Measurements from ENCODE around the gene CCNA2.

Gene CCNA2

DNA sequence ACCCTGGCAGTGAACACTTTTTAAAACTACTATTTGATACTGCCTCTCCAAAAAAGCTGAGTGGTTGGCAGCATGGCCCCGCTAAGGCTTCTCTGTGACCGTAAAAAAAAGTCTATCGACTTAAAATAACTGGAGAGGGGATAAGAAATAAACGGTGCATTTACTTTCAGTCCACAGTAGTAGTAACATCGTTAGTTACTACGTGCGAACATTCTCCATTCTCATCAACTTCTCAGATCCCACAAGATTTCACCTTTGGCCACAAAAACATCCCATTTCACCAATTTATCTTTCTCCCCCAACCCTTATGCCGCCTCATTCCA, 23.1 kb downstream of the CCNA2 start:
- Histone ChIP-seq H3K9me3 (ENCODE audit: low read length) (no peaks in the 10 kb centered on the region), H3K4me3 (ENCODE audit: low read depth, low read length, poor library complexity, severe bottlenecking) (peak overlapping the region; percentile 80), H3K36me3 (ENCODE audit: insufficient read depth, low read length) (peaks cover 31% of the 10 kb centered on the region), H4K20me1 (ENCODE audit: insufficient read depth, low read length) (no peaks in the 10 kb centered on the region), H3K27ac (ENCODE audit: low read depth, low read length, poor library complexity, severe bottlenecking) (peak overlapping the region; percentile 77), H3K9me2 (ENCODE audit: low read depth, low read length) (no peaks in the 10 kb centered on the region), H3F3A (ENCODE audit: insufficient read depth, low read length) (no peaks in the 10 kb centered on the region), H3K4me1 (ENCODE audit: insufficient read depth, low read length, severe bottlenecking) (peaks cover 27% of the 10 kb centered on the region), H3K4me2 (ENCODE audit: low read length) (peak overlapping the region; percentile 91), H2AFZ (ENCODE audit: low read length) (no peak overlapping the region), H3K79me2 (ENCODE audit: insufficient read depth, low read length) (peaks cover 20% of the 10 kb centered on the region), H3K27me3 (ENCODE audit: insufficient read depth, low read length) (no peaks in the 10 kb centered on the region), H3K9ac (ENCODE audit: low read length) (peak overlapping the region; percentile 86)
- no peak for TF ChIP-seq EZH2 (IDR thresholded peaks at IDR 0.05; ENCODE audit: borderline replicate concordance, low read length)
- TF ChIP-seq, protein P1, sequence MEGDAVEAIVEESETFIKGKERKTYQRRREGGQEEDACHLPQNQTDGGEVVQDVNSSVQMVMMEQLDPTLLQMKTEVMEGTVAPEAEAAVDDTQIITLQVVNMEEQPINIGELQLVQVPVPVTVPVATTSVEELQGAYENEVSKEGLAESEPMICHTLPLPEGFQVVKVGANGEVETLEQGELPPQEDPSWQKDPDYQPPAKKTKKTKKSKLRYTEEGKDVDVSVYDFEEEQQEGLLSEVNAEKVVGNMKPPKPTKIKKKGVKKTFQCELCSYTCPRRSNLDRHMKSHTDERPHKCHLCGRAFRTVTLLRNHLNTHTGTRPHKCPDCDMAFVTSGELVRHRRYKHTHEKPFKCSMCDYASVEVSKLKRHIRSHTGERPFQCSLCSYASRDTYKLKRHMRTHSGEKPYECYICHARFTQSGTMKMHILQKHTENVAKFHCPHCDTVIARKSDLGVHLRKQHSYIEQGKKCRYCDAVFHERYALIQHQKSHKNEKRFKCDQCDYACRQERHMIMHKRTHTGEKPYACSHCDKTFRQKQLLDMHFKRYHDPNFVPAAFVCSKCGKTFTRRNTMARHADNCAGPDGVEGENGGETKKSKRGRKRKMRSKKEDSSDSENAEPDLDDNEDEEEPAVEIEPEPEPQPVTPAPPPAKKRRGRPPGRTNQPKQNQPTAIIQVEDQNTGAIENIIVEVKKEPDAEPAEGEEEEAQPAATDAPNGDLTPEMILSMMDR (IDR thresholded peaks at IDR 0.05; ENCODE audit: low read length) = no peak

DNA sequence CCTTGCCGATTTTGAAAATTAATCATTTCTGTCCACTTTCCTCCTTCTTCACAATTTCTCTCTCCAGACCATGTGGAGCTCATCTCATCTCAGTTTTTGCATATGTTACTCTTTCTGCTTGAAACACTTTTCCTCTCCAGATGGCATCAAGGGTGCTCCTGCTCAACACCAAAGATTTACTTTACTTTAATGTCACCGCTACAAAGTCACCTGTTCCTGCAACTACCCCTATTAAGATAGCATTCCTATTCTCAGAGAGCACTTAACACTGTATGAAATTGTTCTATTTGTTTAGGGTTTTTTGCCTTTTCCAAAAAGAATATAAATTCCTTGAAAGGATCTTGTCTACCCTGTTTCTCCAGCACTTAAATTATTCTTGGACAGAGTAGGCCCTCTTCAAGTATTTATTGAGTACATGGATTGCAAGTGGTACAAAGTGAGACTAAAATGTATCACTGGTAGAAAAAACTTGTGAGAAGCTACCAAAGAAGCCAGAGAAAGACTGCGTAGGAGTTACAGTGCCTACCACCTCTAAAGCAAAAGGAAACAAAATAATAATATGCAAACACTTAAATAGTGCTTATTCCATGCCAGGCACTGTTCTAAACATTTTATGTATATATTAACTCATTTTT, 23.7 kb downstream of the CCNA2 start:
- peaks cover 20% of the 10 kb centered on the region for H3K79me2 ChIP-seq (ENCODE audit: insufficient read depth, low read length)
- H3F3A ChIP-seq (ENCODE audit: insufficient read depth, low read length) = no peaks in the 10 kb centered on the region
- H3K27me3 ChIP-seq (ENCODE audit: insufficient read depth, low read length) = no peaks in the 10 kb centered on the region
- no peaks in the 10 kb centered on the region for H3K9me2 ChIP-seq (ENCODE audit: low read depth, low read length)
- H3K4me3 ChIP-seq (ENCODE audit: low read depth, low read length, poor library complexity, severe bottlenecking) = peak overlapping the region; percentile 80
- no peaks in the 10 kb centered on the region for H4K20me1 ChIP-seq (ENCODE audit: insufficient read depth, low read length)
- no peak for TF ChIP-seq EZH2 (IDR thresholded peaks at IDR 0.05; ENCODE audit: borderline replicate concordance, low read length)
- TF ChIP-seq, protein P1 (IDR thresholded peaks at IDR 0.05; ENCODE audit: low read length) = no peak
- H3K27ac ChIP-seq (ENCODE audit: low read depth, low read length, poor library complexity, severe bottlenecking) = no peak overlapping the region
- peak overlapping the region; percentile 91 for H3K4me2 ChIP-seq (ENCODE audit: low read length)
- H3K9ac ChIP-seq (ENCODE audit: low read length) = no peak overlapping the region; the same call in 1 of the 2 replicates
- H3K9me3 ChIP-seq (ENCODE audit: low read length) = no peaks in the 10 kb centered on the region
- H3K4me1 ChIP-seq (ENCODE audit: insufficient read depth, low read length, severe bottlenecking) = peaks cover 29% of the 10 kb centered on the region
- peak overlapping the region; percentile 75; the same call in 1 of the 2 replicates for H2AFZ ChIP-seq (ENCODE audit: low read length)
- peaks cover 25% of the 10 kb centered on the region for H3K36me3 ChIP-seq (ENCODE audit: insufficient read depth, low read length)

DNA sequence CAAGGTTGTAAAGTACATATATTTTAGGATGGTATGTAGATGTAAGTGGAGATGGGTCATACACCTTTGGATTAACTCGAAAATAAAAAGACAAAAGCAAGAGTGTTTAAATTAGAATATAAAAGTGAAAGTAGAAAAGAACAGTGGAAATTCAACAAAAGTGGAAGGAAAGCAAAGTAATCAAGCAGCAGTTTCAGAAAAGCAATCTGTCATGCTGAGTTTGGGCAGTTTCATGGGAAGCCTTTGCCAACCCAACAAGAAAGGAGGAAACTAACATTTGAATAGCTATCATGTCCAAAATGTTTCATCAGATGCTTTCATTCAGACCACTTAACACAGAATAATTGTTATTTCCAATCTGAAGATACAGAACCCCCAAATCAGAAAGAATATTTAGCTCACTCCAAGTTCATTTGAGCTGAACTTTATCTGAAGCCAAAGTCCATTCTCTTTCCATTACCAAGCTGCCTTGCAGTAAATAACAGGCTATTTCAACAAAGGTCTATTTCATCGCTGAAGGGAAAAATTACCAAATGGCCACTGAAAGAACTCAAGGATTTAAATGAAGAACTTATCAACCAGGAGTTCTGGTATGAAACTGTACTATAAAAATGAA, 24.4 kb downstream of the CCNA2 start:
- H3K4me1 ChIP-seq (ENCODE audit: insufficient read depth, low read length, severe bottlenecking) = peaks cover 29% of the 10 kb centered on the region
- no peaks in the 10 kb centered on the region for H3K9me3 ChIP-seq (ENCODE audit: low read length)
- no peaks in the 10 kb centered on the region for H3K9me2 ChIP-seq (ENCODE audit: low read depth, low read length)
- H3K9ac ChIP-seq (ENCODE audit: low read length) = no peak overlapping the region
- peak overlapping the region; percentile 3 for H2AFZ ChIP-seq (ENCODE audit: low read length)
- no peak overlapping the region for H3K4me3 ChIP-seq (ENCODE audit: low read depth, low read length, poor library complexity, severe bottlenecking)
- peaks cover 18% of the 10 kb centered on the region for H3K36me3 ChIP-seq (ENCODE audit: insufficient read depth, low read length)
- H3K27me3 ChIP-seq (ENCODE audit: insufficient read depth, low read length) = no peaks in the 10 kb centered on the region
- TF ChIP-seq EZH2 (IDR thresholded peaks at IDR 0.05; ENCODE audit: borderline replicate concordance, low read length) = no peak
- TF ChIP-seq, protein P1 (IDR thresholded peaks at IDR 0.05; ENCODE audit: low read length) = no peak
- peaks cover 20% of the 10 kb centered on the region for H3K79me2 ChIP-seq (ENCODE audit: insufficient read depth, low read length)
- H3K27ac ChIP-seq (ENCODE audit: low read depth, low read length, poor library complexity, severe bottlenecking) = no peak overlapping the region
- H4K20me1 ChIP-seq (ENCODE audit: insufficient read depth, low read length) = no peaks in the 10 kb centered on the region
- H3K4me2 ChIP-seq (ENCODE audit: low read length) = no peak overlapping the region
- H3F3A ChIP-seq (ENCODE audit: insufficient read depth, low read length) = no peaks in the 10 kb centered on the region
